HCT116 (cell line): ENCODE data around the gene PHF21A. TPM values are rescaled to one million over a fixed set of nuclear protein-coding genes. Genes with fewer than 3 reads are reported as not detected.

Experiments used
- ATAC-seq: fragments of 200-7000 bp; cut with Tn5 transposase; 2 replicates; pipeline ENCODE4 v1.9.1; 2020; ENCODE audit warnings: mild to moderate bottlenecking, moderate library complexity
- BruUV-seq: library from RNA; stranded (reverse); fragments of 400-500 nt; replicated peaks from 2 replicates; lab custom pipeline; 2021; lab: Mats Ljungman, UMichigan
- CTCF ChIA-PET: fragments of 300-600 bp; sonication (Branson Sonifier 250); formaldehyde crosslinking; loops from one replicate; lab custom pipeline; 2021; ENCODE audit warnings: antibody characterized with exemption; lab: Charles Lee
- POLR2A ChIA-PET: fragments of 300-600, 350-600 bp; sonication (Branson Sonifier 250); formaldehyde crosslinking; loops from one replicate; lab custom pipeline; 2021; ENCODE audit warnings: antibody characterized with exemption; lab: Charles Lee
- RAD21 ChIA-PET, 2 experiments: fragments of 300-600 bp; sonication (Branson Sonifier 250); formaldehyde crosslinking; loops; one replicate each; lab custom pipeline; 2023; ENCODE audit warnings: low total read pairs in 2 of 2; ENCODE audit not compliant: uncharacterized antibody in 2 of 2, unreplicated experiment in 2 of 2, low non-redundant PET in 1 of 2; lab: Charles Lee
- DNase-seq: peaks from one replicate; pipeline ENCODE4 v3.0.0-alpha.2; 2010; ENCODE audit warnings: low read depth, low spot score
- H2AFZ ChIP-seq: fragments of 200-600 bp; shearing (Covaris generic), sonication (generic); 2 replicates; pipeline ENCODE4 v1.6.1; 2017; ENCODE audit warnings: low read depth, mixed run types, mixed read lengths, antibody characterized with exemption, low read length; ENCODE audit not compliant: poor library complexity, severe bottlenecking
- H3K27ac ChIP-seq: 2 replicates; pipeline ENCODE4 v1.5.1; 2012; ENCODE audit warnings: low read depth, low read length
- H3K27me3 ChIP-seq: fragments of 200-600 bp; sonication (generic); 2 replicates; pipeline ENCODE4 v1.6.1; 2016; ENCODE audit warnings: mixed run types, low read length, mixed read lengths; ENCODE audit not compliant: insufficient read depth
- H3K36me3 ChIP-seq, 2 experiments: fragments of 200-500 bp in 1 of 2; fragments of 200-600 bp in 1 of 2; sonication (Bioruptor generic) in 1 of 2; sonication (generic) in 1 of 2; 2 replicates each; pipeline versions ENCODE4 v1.5.1 to v1.6.1; 2014 to 2016; ENCODE audit warnings: low read length in 2 of 2, inconsistent platforms in 1 of 2, mixed read lengths in 1 of 2, mixed run types in 1 of 2; ENCODE audit not compliant: insufficient read depth in 2 of 2, control insufficient read depth in 1 of 2
- H3K4me1 ChIP-seq, 2 experiments: fragments of 200-600 bp in 1 of 2; sonication (generic) in 1 of 2; 2 replicates each; pipeline versions ENCODE4 v1.5.1 to v1.6.1; 2012 to 2017; ENCODE audit warnings: low read length in 2 of 2, inconsistent platforms in 1 of 2, mild to moderate bottlenecking in 1 of 2, mixed read lengths in 1 of 2, mixed run types in 1 of 2, moderate library complexity in 1 of 2; ENCODE audit not compliant: insufficient read depth in 2 of 2, control insufficient read depth in 1 of 2
- H3K4me2 ChIP-seq: fragments of 200-600 bp; sonication (generic); 2 replicates; pipeline ENCODE4 v1.6.1; 2017; ENCODE audit warnings: mixed run types, low read length, mixed read lengths
- H3K4me3 ChIP-seq, 2 experiments: fragments of 200-600 bp in 1 of 2; sonication (generic) in 1 of 2; replicated peaks in 1 of 2; 2 replicates each; pipeline ENCODE4 v1.5.1; 2011 to 2016; ENCODE audit warnings: low read length in 2 of 2, control low read depth in 1 of 2, low read depth in 1 of 2, mild to moderate bottlenecking in 1 of 2, mixed read lengths in 1 of 2, mixed run types in 1 of 2
- H3K79me2 ChIP-seq: fragments of 200-600 bp; sonication (generic); 2 replicates; pipeline ENCODE4 v1.6.1; 2017; ENCODE audit warnings: mild to moderate bottlenecking, mixed run types, low read length, moderate library complexity, mixed read lengths; ENCODE audit not compliant: insufficient read depth
- H3K9ac ChIP-seq: fragments of 200-600 bp; sonication (generic); 2 replicates; pipeline ENCODE4 v1.6.1; 2016; ENCODE audit warnings: low read length, mixed read lengths
- H3K9me2 ChIP-seq: fragments of 200-600 bp; sonication (generic), shearing (Covaris generic); 2 replicates; pipeline ENCODE4 v1.6.1; 2017; ENCODE audit warnings: mixed run types, mild to moderate bottlenecking, moderate library complexity; ENCODE audit not compliant: insufficient read depth
- H3K9me3 ChIP-seq, 2 experiments: fragments of 200-500 bp in 1 of 2; fragments of 200-600 bp in 1 of 2; sonication (Bioruptor generic) in 1 of 2; sonication (generic) in 1 of 2; 2 replicates each; pipeline ENCODE4 v1.6.1; 2014 to 2017; ENCODE audit warnings: low read length in 2 of 2, mixed read lengths in 2 of 2, inconsistent platforms in 1 of 2, low read depth in 1 of 2, mild to moderate bottlenecking in 1 of 2, mixed run types in 1 of 2, moderate library complexity in 1 of 2; ENCODE audit not compliant: control insufficient read depth in 1 of 2, insufficient read depth in 1 of 2
- H4K20me1 ChIP-seq: fragments of 200-600 bp; sonication (generic), shearing (Covaris generic); 2 replicates; pipeline ENCODE4 v1.6.1; 2017; ENCODE audit warnings: mixed run types, mild to moderate bottlenecking, moderate library complexity; ENCODE audit not compliant: insufficient read depth
- CBX3 ChIP-seq: IDR thresholded peaks from 2 replicates; pipeline ENCODE4 v1.6.1; 2012; ENCODE audit warnings: low read depth
- EGR1 ChIP-seq: IDR thresholded peaks from 2 replicates; pipeline ENCODE4 v1.6.1; 2012; ENCODE audit warnings: low read depth
- EZH2 ChIP-seq: fragments of 200-600 bp; sonication (generic); IDR thresholded peaks from 2 replicates; pipeline ENCODE4 v1.6.1; 2017; ENCODE audit warnings: antibody characterized with exemption, mixed run types
- FOSL1 ChIP-seq: IDR thresholded peaks from 2 replicates; pipeline ENCODE4 v1.6.1; 2012; ENCODE audit warnings: low read depth
- JUND ChIP-seq: IDR thresholded peaks from 2 replicates; pipeline ENCODE4 v1.6.1; 2012
- POLR2AphosphoS5 ChIP-seq: IDR thresholded peaks from 2 replicates; pipeline ENCODE4 v1.6.1; 2011; ENCODE audit warnings: mild to moderate bottlenecking, low read depth, low read length, moderate library complexity
- RAD21 ChIP-seq: IDR thresholded peaks from 2 replicates; pipeline ENCODE4 v1.6.1; 2012; ENCODE audit warnings: low read depth, mild to moderate bottlenecking
- SIN3A ChIP-seq: IDR thresholded peaks from 2 replicates; pipeline ENCODE4 v1.6.1; 2012; ENCODE audit warnings: low read depth
- SRF ChIP-seq: IDR thresholded peaks from 2 replicates; pipeline ENCODE4 v1.6.1; 2012; ENCODE audit warnings: low read depth
- TCF7L2 ChIP-seq: IDR thresholded peaks from 2 replicates; pipeline ENCODE4 v1.7.0; 2011; ENCODE audit warnings: borderline replicate concordance, inconsistent platforms; ENCODE audit not compliant: insufficient read depth, insufficient read length; ENCODE audit errors: extremely low read depth
- YY1 ChIP-seq: IDR thresholded peaks from 2 replicates; pipeline ENCODE4 v1.6.1; 2011; ENCODE audit warnings: low read length, low read depth, moderate library complexity, mild to moderate bottlenecking; ENCODE audit not compliant: insufficient replicate concordance; ENCODE audit errors: extremely low read depth
- intact Hi-C: fragments of 100-400 bp; cut with micrococcal nuclease; formaldehyde crosslinking; loops from 2 replicates; pipeline ENCODE4 v1.10.0; 2022
- total RNA-seq: library from RNA; stranded (reverse); gene quantifications from one replicate; pipeline ENCODE4 v1.2.1, GENCODE V29; 2021; ENCODE audit not compliant: unreplicated experiment
- TF ChIP-seq, protein P1 (sequence below), 3 experiments: fragments of 200-600 bp in 1 of 3; sonication (generic) in 1 of 3; IDR thresholded peaks in 2 of 3; conservative IDR thresholded peaks in 1 of 3; 2 replicates each; pipeline ENCODE4 v1.5.1; 2012 to 2017; ENCODE audit warnings: low read depth in 2 of 3, low read length in 2 of 3, antibody characterized with exemption in 1 of 3, borderline replicate concordance in 1 of 3, control low read depth in 1 of 3, mild to moderate bottlenecking in 1 of 3, mixed read lengths in 1 of 3, mixed run types in 1 of 3, moderate library complexity in 1 of 3; ENCODE audit not compliant: insufficient read depth in 1 of 3
- TF ChIP-seq, protein P2 (sequence below): IDR thresholded peaks from 2 replicates; pipeline ENCODE4 v1.6.1; 2011; ENCODE audit warnings: mild to moderate bottlenecking, low read length, moderate library complexity; ENCODE audit not compliant: insufficient replicate concordance; ENCODE audit errors: extremely low read depth
- TF ChIP-seq, protein P3 (sequence below): IDR thresholded peaks from 2 replicates; pipeline ENCODE4 v1.6.1; 2012

The PHF21A gene
- total RNA-seq, 1 experiment from 2014 or later: 27.0 TPM

DNA sequence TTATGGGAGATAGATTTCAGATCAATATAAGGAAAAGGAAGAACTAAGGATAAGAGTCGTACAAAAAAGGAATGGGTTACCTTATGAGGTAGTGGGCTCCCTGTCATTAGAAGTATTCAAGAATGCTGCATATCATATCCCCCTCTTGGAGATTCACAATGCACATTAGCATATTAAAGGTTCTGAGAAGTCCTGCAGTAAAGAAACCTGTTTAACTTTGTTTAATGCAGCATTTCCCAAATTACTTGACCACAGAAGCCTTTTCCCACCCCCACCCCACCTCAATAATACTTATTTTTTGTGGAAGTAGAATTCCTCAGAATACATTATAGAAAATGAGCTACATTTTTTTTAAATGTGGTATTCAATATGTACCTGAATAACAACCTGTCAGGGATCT, 30.9 kb downstream of the PHF21A start:
- no peak for DNase-seq
- TF ChIP-seq, protein P1, sequence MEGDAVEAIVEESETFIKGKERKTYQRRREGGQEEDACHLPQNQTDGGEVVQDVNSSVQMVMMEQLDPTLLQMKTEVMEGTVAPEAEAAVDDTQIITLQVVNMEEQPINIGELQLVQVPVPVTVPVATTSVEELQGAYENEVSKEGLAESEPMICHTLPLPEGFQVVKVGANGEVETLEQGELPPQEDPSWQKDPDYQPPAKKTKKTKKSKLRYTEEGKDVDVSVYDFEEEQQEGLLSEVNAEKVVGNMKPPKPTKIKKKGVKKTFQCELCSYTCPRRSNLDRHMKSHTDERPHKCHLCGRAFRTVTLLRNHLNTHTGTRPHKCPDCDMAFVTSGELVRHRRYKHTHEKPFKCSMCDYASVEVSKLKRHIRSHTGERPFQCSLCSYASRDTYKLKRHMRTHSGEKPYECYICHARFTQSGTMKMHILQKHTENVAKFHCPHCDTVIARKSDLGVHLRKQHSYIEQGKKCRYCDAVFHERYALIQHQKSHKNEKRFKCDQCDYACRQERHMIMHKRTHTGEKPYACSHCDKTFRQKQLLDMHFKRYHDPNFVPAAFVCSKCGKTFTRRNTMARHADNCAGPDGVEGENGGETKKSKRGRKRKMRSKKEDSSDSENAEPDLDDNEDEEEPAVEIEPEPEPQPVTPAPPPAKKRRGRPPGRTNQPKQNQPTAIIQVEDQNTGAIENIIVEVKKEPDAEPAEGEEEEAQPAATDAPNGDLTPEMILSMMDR (IDR thresholded peaks at IDR 0.05 in 2 of 3, conservative IDR thresholded peaks at IDR 0.05 in 1 of 3; ENCODE audit: borderline replicate concordance in 1 of 3, insufficient read depth in 1 of 3, low read depth in 2 of 3, low read length in 2 of 3): no peak
- no peak for TF ChIP-seq YY1
- TF ChIP-seq SIN3A: no peak
- TF ChIP-seq TCF7L2: no peak
- no peak for TF ChIP-seq RAD21
- no TSS peak for BruUV-seq

DNA sequence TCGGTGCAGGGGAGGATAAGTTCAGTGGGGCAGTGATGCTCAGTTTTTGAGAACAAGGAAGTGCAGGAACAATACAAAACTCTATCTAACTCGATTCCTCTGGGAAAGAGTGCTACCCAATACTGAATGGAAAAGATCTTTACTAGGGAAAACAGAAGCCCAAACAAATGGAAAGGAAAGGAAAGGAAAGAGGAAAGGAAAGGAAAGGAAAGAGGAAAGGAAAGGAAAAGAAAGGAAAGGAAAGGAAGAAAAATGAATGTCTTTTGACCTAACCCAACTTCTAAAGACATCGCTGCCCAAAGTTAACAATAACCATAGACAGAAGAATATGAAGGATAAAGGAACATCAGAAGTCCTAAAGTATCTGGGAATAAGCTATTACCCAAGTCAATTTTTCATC, 41.6 kb downstream of the PHF21A start:
- ChIA-PET RAD21 (no interaction called here), CTCF (no interaction called here), POLR2A (no interaction called here)
- DNase-seq (no peak), ATAC-seq (no peak)
- Histone ChIP-seq H3K4me1 (0 out of 4 replicates have a peak, but pooled peaks cover 0 to 4% of the 10 kb centered on the region in 2 experiments), H3K4me3 (no peak overlapping the region), H3K4me2 (no peak overlapping the region), H3K36me3 (no peaks in the 10 kb centered on the region), H3K9ac (no peak overlapping the region), H3K9me3 (no peaks in the 10 kb centered on the region), H3K9me2 (no peaks in the 10 kb centered on the region), H3K27me3 (no peaks in the 10 kb centered on the region), H3K79me2 (no peaks in the 10 kb centered on the region), H2AFZ (no peak overlapping the region), H4K20me1 (no peaks in the 10 kb centered on the region), H3K27ac (no peak overlapping the region)
- intact Hi-C loops: no loop called here
- BruUV-seq: no TSS peak
- TF ChIP-seq EZH2: no peak
- TF ChIP-seq JUND: no peak
- no peak for TF ChIP-seq CBX3
- TF ChIP-seq FOSL1: no peak
- no peak for TF ChIP-seq EGR1
- TF ChIP-seq, protein P2, sequence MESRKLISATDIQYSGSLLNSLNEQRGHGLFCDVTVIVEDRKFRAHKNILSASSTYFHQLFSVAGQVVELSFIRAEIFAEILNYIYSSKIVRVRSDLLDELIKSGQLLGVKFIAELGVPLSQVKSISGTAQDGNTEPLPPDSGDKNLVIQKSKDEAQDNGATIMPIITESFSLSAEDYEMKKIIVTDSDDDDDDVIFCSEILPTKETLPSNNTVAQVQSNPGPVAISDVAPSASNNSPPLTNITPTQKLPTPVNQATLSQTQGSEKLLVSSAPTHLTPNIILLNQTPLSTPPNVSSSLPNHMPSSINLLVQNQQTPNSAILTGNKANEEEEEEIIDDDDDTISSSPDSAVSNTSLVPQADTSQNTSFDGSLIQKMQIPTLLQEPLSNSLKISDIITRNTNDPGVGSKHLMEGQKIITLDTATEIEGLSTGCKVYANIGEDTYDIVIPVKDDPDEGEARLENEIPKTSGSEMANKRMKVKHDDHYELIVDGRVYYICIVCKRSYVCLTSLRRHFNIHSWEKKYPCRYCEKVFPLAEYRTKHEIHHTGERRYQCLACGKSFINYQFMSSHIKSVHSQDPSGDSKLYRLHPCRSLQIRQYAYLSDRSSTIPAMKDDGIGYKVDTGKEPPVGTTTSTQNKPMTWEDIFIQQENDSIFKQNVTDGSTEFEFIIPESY: no peak
- TF ChIP-seq SRF: no peak
- no peak for TF ChIP-seq YY1
- TF ChIP-seq POLR2AphosphoS5: no peak
- TF ChIP-seq, protein P3, sequence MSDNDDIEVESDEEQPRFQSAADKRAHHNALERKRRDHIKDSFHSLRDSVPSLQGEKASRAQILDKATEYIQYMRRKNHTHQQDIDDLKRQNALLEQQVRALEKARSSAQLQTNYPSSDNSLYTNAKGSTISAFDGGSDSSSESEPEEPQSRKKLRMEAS: no peak
- TF ChIP-seq SIN3A: no peak
- TF ChIP-seq, protein P1 (IDR thresholded peaks at IDR 0.05 in 2 of 3, conservative IDR thresholded peaks at IDR 0.05 in 1 of 3; ENCODE audit: borderline replicate concordance in 1 of 3, insufficient read depth in 1 of 3, low read depth in 2 of 3, low read length in 2 of 3): no peak

More for the DNA sequence above, 30.9 kb downstream of the PHF21A start:
- H3K9me2 ChIP-seq: no peaks in the 10 kb centered on the region
- H3K79me2 ChIP-seq: no peaks in the 10 kb centered on the region
- no peaks in the 10 kb centered on the region for H4K20me1 ChIP-seq
- no peak overlapping the region for H3K9ac ChIP-seq
- ATAC-seq: no peak
- no peak overlapping the region for H2AFZ ChIP-seq
- no peaks in the 10 kb centered on the region for H3K36me3 ChIP-seq
- intact Hi-C loops: no loop called here
- no peaks in the 10 kb centered on the region for H3K4me1 ChIP-seq
- CTCF ChIA-PET: no interaction called here
- H3K27me3 ChIP-seq: no peaks in the 10 kb centered on the region
- H3K9me3 ChIP-seq: no peaks in the 10 kb centered on the region
- H3K27ac ChIP-seq: no peak overlapping the region
- POLR2A ChIA-PET: no interaction called here
- H3K4me3 ChIP-seq: no peak overlapping the region
- no peak overlapping the region for H3K4me2 ChIP-seq
- RAD21 ChIA-PET: no interaction called here
